Heart left ventricle (tissue), 13 donors: ENCODE measurements around the gene SMIM5.

Source experiments
- POLR2A ChIP-seq, 2 donors: fragments of 450-650 bp; IDR thresholded peaks; one replicate each; pipeline ENCODE4 v1.6.1; 2017; ENCODE audit warnings: antibody characterized with exemption in 2 of 2, mild to moderate bottlenecking in 2 of 2, moderate library complexity in 2 of 2
- TF ChIP-seq, protein P1 (sequence below), 12 donors: fragments of 200-600 bp; sonication (generic) in 4 of 12; IDR thresholded peaks; one replicate each; pipeline versions ENCODE4 v1.5.0 to v1.8.0; 2018 to 2022; ENCODE audit warnings: antibody characterized with exemption in 12 of 12, mild to moderate bottlenecking in 5 of 12
- donor health status: ischemic (EF 13 %, LVEDD 7.1; RV severe dilation, severe dysfunction).
- donor health status: DM: no; HTN: yes; CAD: no.
- donor health status: DM: no; HTN: no; CAD: no.
- donor health status: ischemic (EF 25% LVEDD 6.9; RV normal size, moderate dysfunction).
- donor health status: ischemic (EF 25% LVEDD 5.7; RV mildly dilated, moderate dysfunction).
- donor health status: ischemic (EF 35%, LVEDD 5.7; RV mildly dilated, moderate dysfunction).
- donor health status: nonischemic (EF 11% LVEDD 7.7; RV severe dilation, severe dysfunction).
- donor health status: DM: yes; HTN: yes; CAD: no.
- donor health status: PGD.
- donor health status: ischemic (EF 29% LVEDD 5.4; RV normal size, mild dysfunction).
- donor health status: nonischemic (EF 23%, LVEDD 6.1; RV moderate dilation, normal function).

- TF ChIP-seq POLR2A (IDR thresholded peaks at IDR 0.05): no peak
- TF ChIP-seq, protein P1, sequence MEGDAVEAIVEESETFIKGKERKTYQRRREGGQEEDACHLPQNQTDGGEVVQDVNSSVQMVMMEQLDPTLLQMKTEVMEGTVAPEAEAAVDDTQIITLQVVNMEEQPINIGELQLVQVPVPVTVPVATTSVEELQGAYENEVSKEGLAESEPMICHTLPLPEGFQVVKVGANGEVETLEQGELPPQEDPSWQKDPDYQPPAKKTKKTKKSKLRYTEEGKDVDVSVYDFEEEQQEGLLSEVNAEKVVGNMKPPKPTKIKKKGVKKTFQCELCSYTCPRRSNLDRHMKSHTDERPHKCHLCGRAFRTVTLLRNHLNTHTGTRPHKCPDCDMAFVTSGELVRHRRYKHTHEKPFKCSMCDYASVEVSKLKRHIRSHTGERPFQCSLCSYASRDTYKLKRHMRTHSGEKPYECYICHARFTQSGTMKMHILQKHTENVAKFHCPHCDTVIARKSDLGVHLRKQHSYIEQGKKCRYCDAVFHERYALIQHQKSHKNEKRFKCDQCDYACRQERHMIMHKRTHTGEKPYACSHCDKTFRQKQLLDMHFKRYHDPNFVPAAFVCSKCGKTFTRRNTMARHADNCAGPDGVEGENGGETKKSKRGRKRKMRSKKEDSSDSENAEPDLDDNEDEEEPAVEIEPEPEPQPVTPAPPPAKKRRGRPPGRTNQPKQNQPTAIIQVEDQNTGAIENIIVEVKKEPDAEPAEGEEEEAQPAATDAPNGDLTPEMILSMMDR (IDR thresholded peaks at IDR 0.05): no peak
Measured at GRCh38 chr17:75634376-75634740, 1.1 kb downstream of the SMIM5 start.
